ENCODE results near the gene STRAP. TPM values are rescaled to one million over a fixed set of nuclear protein-coding genes. Genes with fewer than 3 reads are reported as not detected.
A peak's percentile ranks its signal among the peaks of the same experiment; 100 is the strongest.

STRAP gene
- total and polyA plus RNA-seq, 10 of the 15 experiments (the other 5 are each of a cell fraction or from before 2014, with no cell fraction given): 64.3 to 281 (median 119) TPM

GRCh38 chr12:15858353-15858752, 23.8 kb upstream of the STRAP start:
- ChIA-PET RAD21 (ENCODE audit: unreplicated experiment) (interaction anchor here (0.7 to 5.1 kb wide), 17 partner anchors 10 to 581 kb away, joined by 3 to 215 read pairs (median 4); no protein-coding TSS in a partner anchor), SMC1A (ENCODE audit: uncharacterized antibody, unreplicated experiment) (interaction anchor here (0.6 to 17.7 kb wide), 31 partner anchors 11 to 579 kb away, joined by 3 to 466 read pairs (median 4); partner anchors contain the start of gene DERA), POLR2A (interaction anchor here (0.6 to 1.3 kb wide), 4 partner anchors 85 to 306 kb away, joined by 4 to 9 read pairs (median 4); no protein-coding TSS in a partner anchor), CTCF (interaction anchor here (0.8 to 19.2 kb wide), 29 partner anchors 10 to 586 kb away, joined by 3 to 478 read pairs (median 4); partner anchors contain the start of gene DERA)
- DNase-seq (ENCODE audit: low read depth, low spot score) (no peak), FAIRE-seq (no peak), ATAC-seq (no peak)
- H3K27me3 ChIP-seq (replicated peaks in 1 of 2; ENCODE audit: control insufficient read depth in 2 of 2, insufficient read depth in 2 of 2, low read length in 1 of 2): no peaks in the 10 kb centered on the region
- in situ Hi-C loops (cut with MboI) (loop anchor here (10.0 kb wide), 1 partner anchor 584 kb away; no protein-coding TSS in a partner anchor), intact Hi-C loops (cut with micrococcal nuclease; ENCODE audit: unreplicated experiment) (loop anchor here (5.0 kb wide), 2 partner anchors 71 to 581 kb away; partner anchors contain the start of gene EPS8)
- H4K20me1 ChIP-seq (ENCODE audit: control insufficient read depth, insufficient read depth): no peaks in the 10 kb centered on the region
- no TSS peak for BruUV-seq (replicated peaks)
- no peaks in the 10 kb centered on the region for H3K4me1 ChIP-seq (ENCODE audit: control insufficient read depth, insufficient read depth, low read length)
- H3K27ac ChIP-seq (ENCODE audit: control insufficient read depth, insufficient read depth): no peak overlapping the region
- 18% methylated on average over 2 of the region's 2 CpGs for WGBS (ENCODE audit: insufficient coverage, insufficient replicate concordance, low lambda C conversion rate, missing lambda C conversion rate)
- no peak overlapping the region for H3K4me2 ChIP-seq (ENCODE audit: control insufficient read depth, insufficient read depth)
- no peak overlapping the region for H3K9ac ChIP-seq (ENCODE audit: control insufficient read depth, insufficient read depth, low read length)
- no peak overlapping the region for H3K4me3 ChIP-seq
- H3K79me2 ChIP-seq (ENCODE audit: control insufficient read depth, insufficient read depth, low read length): no peaks in the 10 kb centered on the region
- H3K36me3 ChIP-seq (ENCODE audit: control insufficient read depth in 2 of 2, insufficient read depth in 2 of 2, low read length in 1 of 2): no peaks in the 10 kb centered on the region
- no peak for TF ChIP-seq GABPA (IDR thresholded peaks at IDR 0.05; ENCODE audit: low read depth)
- TF ChIP-seq RFX5 (IDR thresholded peaks at IDR 0.05; ENCODE audit: low read depth, low read length): no peak
- TF ChIP-seq CTCF (IDR thresholded peaks at IDR 0.05 in 2 of 3, conservative IDR thresholded peaks at IDR 0.05 in 1 of 3; ENCODE audit: control insufficient read depth in 2 of 3, extremely low read depth in 1 of 3, insufficient read depth in 1 of 3, low read depth in 3 of 3, low read length in 3 of 3): peak in 1 of 3 experiments; percentile 20; a peak in 2 of 6 replicates
- no peak overlapping the region for H2AFZ ChIP-seq (ENCODE audit: control insufficient read depth, low read depth, low read length)
- H3K9me3 ChIP-seq (replicated peaks; ENCODE audit: control insufficient read depth, insufficient read depth, low read length): no peaks in the 10 kb centered on the region

All from GM12878 (cell line).